ENCODE results near the gene MIPEP.
"Not testable (repeated sequence)": the region's sequence is repeated elsewhere in the genome, so short reads cannot be mapped to it uniquely, and the experiment has no call there.

Gene MIPEP

GRCh38 chr13:23905766-23906165 lies 16.6 kb upstream of the MIPEP start:
- no peak overlapping the region for H3K4me3 Mint-ChIP-seq
- H3K27ac Mint-ChIP-seq: no peak overlapping the region
- no peak for TF ChIP-seq CTCF (IDR thresholded peaks at IDR 0.05; ENCODE audit: unreplicated experiment in 3 of 3)
- H3K27me3 Mint-ChIP-seq (ENCODE audit: low read depth): peaks cover 25% of the 10 kb centered on the region
- H3K4me1 Mint-ChIP-seq: peaks cover 11% of the 10 kb centered on the region
- no peaks in the 10 kb centered on the region for H3K36me3 Mint-ChIP-seq (ENCODE audit: low read depth)
- H3K9me3 Mint-ChIP-seq: no peaks in the 10 kb centered on the region

DNA sequence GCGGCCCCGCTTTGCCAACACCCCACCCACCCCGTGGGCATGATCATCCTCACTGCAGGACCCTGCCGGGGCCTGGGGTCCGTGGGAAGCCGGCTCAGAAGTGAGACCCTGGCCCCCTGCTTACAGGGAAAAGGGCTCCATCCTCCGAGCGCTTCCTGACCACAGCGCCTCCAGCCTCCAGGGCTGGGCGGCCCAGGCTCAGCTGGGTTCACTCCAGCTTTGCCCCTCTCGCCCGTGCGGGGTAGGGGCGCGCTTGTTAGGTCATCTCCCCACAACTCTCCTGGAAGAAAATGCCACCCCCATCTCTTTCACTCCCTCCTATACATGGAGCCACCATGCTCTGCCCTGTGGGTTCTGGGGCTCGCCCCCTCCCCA lies 14.7 kb upstream of the MIPEP start:
- H3K36me3 Mint-ChIP-seq (ENCODE audit: low read depth): no peaks in the 10 kb centered on the region
- H3K27ac Mint-ChIP-seq: no peak overlapping the region
- H3K4me1 Mint-ChIP-seq: peaks cover 19% of the 10 kb centered on the region
- H3K4me3 Mint-ChIP-seq: peak overlapping the region in 1 of 3 experiments; percentile 21
- no peaks in the 10 kb centered on the region for H3K9me3 Mint-ChIP-seq
- peaks cover 25% of the 10 kb centered on the region for H3K27me3 Mint-ChIP-seq (ENCODE audit: low read depth)
- TF ChIP-seq CTCF (IDR thresholded peaks at IDR 0.05; ENCODE audit: unreplicated experiment in 3 of 3): no peak

DNA sequence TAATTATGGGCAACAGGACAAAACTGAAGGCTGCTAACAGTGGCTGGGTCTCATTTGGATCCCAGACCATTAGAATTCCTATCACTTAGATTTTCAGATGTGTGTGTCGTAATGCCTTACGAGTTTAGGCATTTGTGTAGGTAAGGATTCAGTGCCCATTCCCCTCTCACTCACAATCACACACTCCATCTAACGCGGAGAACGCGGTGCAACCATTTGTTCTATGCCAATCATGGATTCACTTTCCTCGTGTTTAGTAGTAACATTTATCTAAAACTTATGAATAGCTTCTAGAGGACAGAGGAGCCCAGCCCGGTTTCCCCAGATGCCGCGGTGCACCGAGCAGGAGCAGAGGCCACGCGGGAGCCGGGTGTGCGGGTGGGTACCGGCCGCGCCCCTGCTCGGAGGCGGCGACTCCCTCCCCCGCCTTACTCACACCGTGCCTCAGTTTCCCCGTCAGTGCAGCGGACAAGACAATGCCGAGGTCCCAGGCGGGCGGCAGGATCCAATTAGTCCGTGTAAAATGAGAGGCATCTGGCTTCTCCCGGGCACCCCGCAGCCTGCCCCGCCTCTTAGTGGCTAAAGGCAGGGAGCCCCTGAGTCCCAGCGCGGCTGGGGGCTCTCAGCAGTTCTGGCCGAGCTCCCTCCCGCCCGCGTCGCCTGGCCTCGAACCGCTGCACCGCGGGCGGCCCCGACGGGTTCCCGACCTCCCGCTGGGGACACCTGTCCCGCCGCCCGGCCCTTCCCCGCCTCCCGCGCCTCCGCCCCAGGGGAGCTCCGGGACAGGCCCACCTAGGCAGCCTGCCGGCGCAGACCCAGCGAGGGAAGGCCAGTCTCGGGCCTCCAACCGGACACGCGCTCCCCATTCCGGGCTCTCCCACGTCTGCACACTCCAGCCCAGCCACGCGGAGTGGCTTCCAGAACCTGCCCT lies 14.0 kb upstream of the MIPEP start:
- H3K4me3 Mint-ChIP-seq: peak overlapping the region; percentile 21 to 47 (median 26)
- no peaks in the 10 kb centered on the region for H3K9me3 Mint-ChIP-seq
- H3K27me3 Mint-ChIP-seq (ENCODE audit: low read depth): peaks cover 25% of the 10 kb centered on the region
- peaks cover 21% of the 10 kb centered on the region for H3K4me1 Mint-ChIP-seq
- no peaks in the 10 kb centered on the region for H3K36me3 Mint-ChIP-seq (ENCODE audit: low read depth)
- no peak overlapping the region for H3K27ac Mint-ChIP-seq
- TF ChIP-seq CTCF (IDR thresholded peaks at IDR 0.05; ENCODE audit: unreplicated experiment in 3 of 3): no peak

GRCh38 chr13:23901365-23901764 lies 12.2 kb upstream of the MIPEP start:
- Mint-ChIP-seq H3K36me3 (ENCODE audit: low read depth) (no peaks in the 10 kb centered on the region), H3K4me3 (no peak overlapping the region), H3K27me3 (ENCODE audit: low read depth) (peaks cover 25% of the 10 kb centered on the region), H3K27ac (no peak overlapping the region), H3K4me1 (peaks cover 30% of the 10 kb centered on the region), H3K9me3 (no peaks in the 10 kb centered on the region)
- TF ChIP-seq CTCF (IDR thresholded peaks at IDR 0.05; ENCODE audit: unreplicated experiment in 3 of 3): no peak

DNA sequence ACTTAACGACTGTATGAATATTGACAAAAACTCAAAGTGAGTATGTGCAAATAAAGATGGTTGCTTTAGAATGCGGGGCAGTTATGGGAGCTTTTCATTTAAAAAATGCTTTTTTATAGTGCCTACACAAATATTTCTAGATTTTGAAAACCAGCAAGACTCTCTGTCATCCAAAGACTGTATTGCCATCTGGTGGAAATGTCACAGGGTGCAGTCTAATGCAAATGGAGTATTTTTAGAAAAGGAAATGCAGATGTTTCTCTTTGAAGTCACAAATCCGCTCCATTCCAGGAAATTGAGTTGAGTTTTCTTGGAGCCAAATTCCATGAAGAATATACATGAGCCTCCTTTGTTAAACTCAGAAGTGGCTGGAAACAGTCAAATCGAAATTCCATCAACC lies 10.4 kb upstream of the MIPEP start:
- no peaks in the 10 kb centered on the region for H3K9me3 Mint-ChIP-seq
- H3K27me3 Mint-ChIP-seq (ENCODE audit: low read depth): peaks cover 20% of the 10 kb centered on the region
- TF ChIP-seq CTCF (IDR thresholded peaks at IDR 0.05; ENCODE audit: unreplicated experiment in 3 of 3): peak; percentile 63 to 71 (median 67)
- peaks cover 30% of the 10 kb centered on the region for H3K4me1 Mint-ChIP-seq
- no peaks in the 10 kb centered on the region for H3K36me3 Mint-ChIP-seq (ENCODE audit: low read depth)
- no peak overlapping the region for H3K4me3 Mint-ChIP-seq
- H3K27ac Mint-ChIP-seq: peak overlapping the region in 2 of 3 experiments; percentile 9 to 45

DNA sequence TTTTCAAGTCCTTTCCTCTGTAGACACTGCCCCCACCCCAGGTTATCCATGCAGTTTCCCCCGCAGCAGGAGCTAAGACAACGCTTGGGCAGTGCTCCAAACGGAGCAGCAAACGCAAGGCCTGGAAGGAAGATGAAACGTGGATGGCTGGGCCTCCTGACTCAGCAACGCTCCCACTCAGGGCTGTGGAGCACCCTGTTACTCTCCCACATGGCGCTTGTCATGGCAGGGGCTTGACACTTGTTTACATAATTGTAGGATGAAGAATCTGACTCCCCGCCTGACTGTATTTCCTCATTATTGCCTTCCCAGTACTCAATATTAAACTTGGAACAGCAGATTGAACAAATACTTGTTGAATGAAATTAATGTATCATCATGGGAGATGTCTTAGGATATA lies 8.9 kb upstream of the MIPEP start:
- Mint-ChIP-seq H3K27ac (peak overlapping the region; percentile 46 to 73 (median 63)), H3K27me3 (ENCODE audit: low read depth) (peaks cover 13% of the 10 kb centered on the region), H3K4me3 (no peak overlapping the region), H3K4me1 (peaks cover 30% of the 10 kb centered on the region), H3K9me3 (no peaks in the 10 kb centered on the region), H3K36me3 (ENCODE audit: low read depth) (no peaks in the 10 kb centered on the region)
- no peak for TF ChIP-seq CTCF (IDR thresholded peaks at IDR 0.05; ENCODE audit: unreplicated experiment in 3 of 3)

DNA sequence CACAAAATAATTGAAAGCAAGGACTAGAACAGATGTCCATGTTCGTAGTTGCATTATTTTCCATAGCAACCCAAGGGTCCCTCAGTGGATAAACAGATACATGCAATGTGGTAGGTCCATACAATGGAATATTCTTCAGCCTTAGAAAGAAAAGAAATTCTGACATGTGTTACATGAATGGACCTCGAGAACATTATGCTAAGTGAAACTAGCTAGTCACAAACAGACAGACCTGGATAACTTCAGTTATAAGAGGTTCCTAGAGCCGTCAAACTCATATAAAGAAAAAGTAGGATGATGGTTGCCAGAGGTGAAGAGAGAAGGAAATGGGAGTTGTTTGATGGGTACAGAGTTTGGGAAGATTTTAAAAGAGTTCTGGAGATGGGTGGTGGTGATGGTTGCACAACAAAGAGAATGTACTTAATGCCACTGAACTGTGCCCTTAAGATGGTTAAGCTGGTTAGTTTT lies 8.3 kb upstream of the MIPEP start, which contains the start of gene C1QTNF9B:
Gene C1QTNF9B, minus strand, starts transcription at position 51 of the 468 bp plus-strand sequence.
- not testable (repeated sequence) for H3K36me3 Mint-ChIP-seq (ENCODE audit: low read depth); H3K27me3 Mint-ChIP-seq (ENCODE audit: low read depth); H3K4me3 Mint-ChIP-seq; H3K9me3 Mint-ChIP-seq
- Mint-ChIP-seq H3K4me1 (peaks cover 28% of the 10 kb centered on the region), H3K27ac (peak within 1 kb of the TSS; percentile 46 to 73 (median 63))

- H3K36me3 Mint-ChIP-seq (ENCODE audit: low read depth); H3K27ac Mint-ChIP-seq; H3K9me3 Mint-ChIP-seq; H3K4me3 Mint-ChIP-seq; H3K27me3 Mint-ChIP-seq (ENCODE audit: low read depth): not testable (repeated sequence)
- peaks cover 22% of the 10 kb centered on the region for H3K4me1 Mint-ChIP-seq
These were observed 5.5 kb upstream of the MIPEP start for GRCh38 chr13:23894746-23895145.

All from nephron (organoid).